Measurements from ENCODE around the gene TAX1BP1.

DNA sequence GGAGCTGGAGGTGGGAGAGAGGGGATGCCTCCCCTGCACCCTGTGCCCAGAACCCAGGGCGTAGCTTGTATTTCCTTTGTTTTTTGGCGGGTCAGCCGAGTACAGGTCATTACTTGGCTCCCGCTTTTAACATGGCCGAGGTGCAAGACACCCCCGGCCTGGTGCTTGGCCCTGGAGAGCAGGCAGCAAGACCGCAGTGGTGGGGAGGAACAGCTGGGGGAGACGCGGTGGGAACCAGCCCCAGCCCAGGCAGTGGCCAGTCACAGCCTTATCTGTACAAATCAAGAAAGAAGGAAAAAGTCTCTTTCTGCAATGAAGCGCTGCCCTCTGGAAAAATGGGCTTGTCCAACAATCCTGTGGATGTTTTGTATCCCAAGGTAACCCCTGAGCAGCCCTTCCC is 99.1 kb downstream of the TAX1BP1 start:
- TF ChIP-seq, protein P1, sequence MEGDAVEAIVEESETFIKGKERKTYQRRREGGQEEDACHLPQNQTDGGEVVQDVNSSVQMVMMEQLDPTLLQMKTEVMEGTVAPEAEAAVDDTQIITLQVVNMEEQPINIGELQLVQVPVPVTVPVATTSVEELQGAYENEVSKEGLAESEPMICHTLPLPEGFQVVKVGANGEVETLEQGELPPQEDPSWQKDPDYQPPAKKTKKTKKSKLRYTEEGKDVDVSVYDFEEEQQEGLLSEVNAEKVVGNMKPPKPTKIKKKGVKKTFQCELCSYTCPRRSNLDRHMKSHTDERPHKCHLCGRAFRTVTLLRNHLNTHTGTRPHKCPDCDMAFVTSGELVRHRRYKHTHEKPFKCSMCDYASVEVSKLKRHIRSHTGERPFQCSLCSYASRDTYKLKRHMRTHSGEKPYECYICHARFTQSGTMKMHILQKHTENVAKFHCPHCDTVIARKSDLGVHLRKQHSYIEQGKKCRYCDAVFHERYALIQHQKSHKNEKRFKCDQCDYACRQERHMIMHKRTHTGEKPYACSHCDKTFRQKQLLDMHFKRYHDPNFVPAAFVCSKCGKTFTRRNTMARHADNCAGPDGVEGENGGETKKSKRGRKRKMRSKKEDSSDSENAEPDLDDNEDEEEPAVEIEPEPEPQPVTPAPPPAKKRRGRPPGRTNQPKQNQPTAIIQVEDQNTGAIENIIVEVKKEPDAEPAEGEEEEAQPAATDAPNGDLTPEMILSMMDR (IDR thresholded peaks at IDR 0.05): no peak
- TF ChIP-seq EP300 (IDR thresholded peaks at IDR 0.05) (no peak), POLR2A (IDR thresholded peaks at IDR 0.05) (no peak)
